Umbilical cord (tissue), 2 donors: ENCODE measurements around the gene FUT3. TPM values are rescaled to one million over a fixed set of nuclear protein-coding genes. Genes with fewer than 3 reads are reported as not detected.
A peak's percentile ranks its signal among the peaks of the same experiment; 100 is the strongest.

Source experiments
- DNase-seq: peaks from one replicate; pipeline ENCODE4 v3.0.0-alpha.2; 2015; ENCODE audit warnings: low spot score
- total RNA-seq: library from RNA; depleted of rRNA; stranded (reverse); fragments of >200 nt; gene quantifications from one replicate; pipeline ENCODE4 v1.2.3, GENCODE V29; 2014; ENCODE audit warnings: low replicate concordance; ENCODE audit not compliant: insufficient read depth

FUT3 gene
- total RNA-seq, 1 donor from 2014 or later = 4.8 TPM

GRCh38 chr19:5803441-5803751, 47.9 kb downstream of the FUT3 start:
- no peak for DNase-seq

- DNase-seq = peak; percentile 52
These were observed 49.2 kb downstream of the FUT3 start for GRCh38 chr19:5801796-5802619.

GRCh38 chr19:5800361-5801270, 50.6 kb downstream of the FUT3 start:
- no peak for DNase-seq

- peak; percentile 36 for DNase-seq
These were observed 51.7 kb downstream of the FUT3 start for GRCh38 chr19:5799247-5800241.

- no peak for DNase-seq
These were observed 53.0 kb downstream of the FUT3 start for GRCh38 chr19:5798244-5798643.

- no peak for DNase-seq
These were observed 55.8 kb downstream of the FUT3 start for GRCh38 chr19:5795382-5795919.

- DNase-seq = no peak
These were observed 58.1 kb downstream of the FUT3 start for GRCh38 chr19:5793188-5793587.

Other genes starting within 250 kb of the FUT3 start
- 34.7 TPM for gene SAFB2, start 228.7 kb downstream of the FUT3 start, total RNA-seq
- 43.1 TPM for gene SAFB, start 228.4 kb downstream of the FUT3 start, total RNA-seq
- 18.8 TPM for gene MICOS13, start 170.9 kb downstream of the FUT3 start, total RNA-seq
- 14.9 TPM for gene HSD11B1L, start 170.4 kb downstream of the FUT3 start, total RNA-seq
- gene RPL36, start 161.2 kb downstream of the FUT3 start, total RNA-seq = 530 TPM
- gene LONP1, start 131.3 kb downstream of the FUT3 start, total RNA-seq = 32.5 TPM
- not detected for gene CATSPERD, start 130.8 kb downstream of the FUT3 start, total RNA-seq
- 3.4 TPM for gene PRR22, start 66.7 kb downstream of the FUT3 start, total RNA-seq
- 164 TPM for gene DUS3L, start 60.3 kb downstream of the FUT3 start, total RNA-seq
- 0.72 TPM for gene NRTN, start 46.4 kb downstream of the FUT3 start, total RNA-seq
- gene FUT6, start 11.7 kb downstream of the FUT3 start, total RNA-seq = 1.7 TPM
- gene FUT5, start 19.1 kb upstream of the FUT3 start, total RNA-seq = not detected
- gene NDUFA11, start 52.3 kb upstream of the FUT3 start, total RNA-seq = 245 TPM
- 9.1 TPM for gene VMAC, start 53.4 kb upstream of the FUT3 start, total RNA-seq
- gene CAPS, start 62.8 kb upstream of the FUT3 start, total RNA-seq = 30.8 TPM
- gene RANBP3, start 126.7 kb upstream of the FUT3 start, total RNA-seq = 38.8 TPM